B cell (primary cell): ENCODE results near the gene CAPN9. TPM values are rescaled to one million over a fixed set of nuclear protein-coding genes. Genes with fewer than 3 reads are reported as not detected.

Experiments used
- ATAC-seq: fragments of 200-7000 bp; cut with Tn5 transposase; one replicate; pipeline ENCODE4 v1.10.0; 2021; ENCODE audit warnings: low read depth, mild to moderate bottlenecking, moderate number of reproducible peaks, moderate library complexity
- CTCF ChIA-PET: fragments of 350-600 bp; sonication (Branson Sonifier 250); formaldehyde crosslinking; loops from one replicate; lab custom pipeline; 2021; ENCODE audit warnings: antibody characterized with exemption, inconsistent platforms; lab: Charles Lee
- POLR2A ChIA-PET: fragments of 350-600 bp; sonication (Branson Sonifier 250); formaldehyde crosslinking; loops from one replicate; lab custom pipeline; 2021; ENCODE audit warnings: antibody characterized with exemption; lab: Charles Lee
- DNase-seq: peaks from one replicate; pipeline ENCODE4 v3.0.0; 2013
- H2AFZ ChIP-seq: 2 replicates; pipeline ENCODE4 v1.6.1; 2012; ENCODE audit warnings: mild to moderate bottlenecking, low read depth, low read length; ENCODE audit not compliant: insufficient read depth, poor library complexity, severe bottlenecking
- H3K27ac ChIP-seq, 2 donors: 1 replicate in 1 of 2; 2 replicates in 1 of 2; pipeline ENCODE4 v1.5.1; 2012 to 2013; ENCODE audit warnings: low read length in 2 of 2, mild to moderate bottlenecking in 2 of 2, moderate library complexity in 1 of 2
- H3K27me3 ChIP-seq, 4 experiments: fragments of 200-600 bp in 1 of 4; sonication (generic) in 1 of 4; replicated peaks in 1 of 4; 1 replicate in 2 of 4; 2 replicates in 2 of 4; pipeline versions ENCODE4 v1.6.1 to v1.7.0; 2013 to 2016; ENCODE audit warnings: low read length in 3 of 4, mild to moderate bottlenecking in 2 of 4, mixed read lengths in 1 of 4, moderate library complexity in 1 of 4; ENCODE audit not compliant: insufficient read depth in 4 of 4, control insufficient read depth in 3 of 4; ENCODE audit errors: control extremely low read depth in 1 of 4
- H3K36me3 ChIP-seq, 2 experiments: replicated peaks in 1 of 2; 1 replicate in 1 of 2; 2 replicates in 1 of 2; pipeline versions ENCODE4 v1.6.1 to v1.7.1; 2013; ENCODE audit warnings: low read length in 1 of 2; ENCODE audit not compliant: insufficient read depth in 2 of 2, control insufficient read depth in 1 of 2; ENCODE audit errors: control extremely low read depth in 1 of 2, extremely low read depth in 1 of 2
- H3K4me1 ChIP-seq, 2 donors: fragments of 200-600 bp in 1 of 2; sonication (generic) in 1 of 2; 1 replicate in 1 of 2; 2 replicates in 1 of 2; pipeline versions ENCODE4 v1.5.1 to v1.6.1; 2013 to 2017; ENCODE audit warnings: low read length in 2 of 2; ENCODE audit not compliant: control insufficient read depth in 2 of 2, insufficient read depth in 2 of 2
- H3K4me2 ChIP-seq: replicated peaks from 2 replicates; pipeline ENCODE3; 2012; ENCODE audit warnings: mild to moderate bottlenecking, low read depth, low read length; ENCODE audit not compliant: poor library complexity, severe bottlenecking
- H3K4me3 ChIP-seq, 5 experiments: fragments of 200-600 bp in 1 of 5; sonication (generic) in 1 of 5; 1 replicate in 3 of 5; 2 replicates in 2 of 5; pipeline versions ENCODE4 v1.5.1 to v1.7.0; 2011 to 2016; ENCODE audit warnings: low read length in 4 of 5, mild to moderate bottlenecking in 4 of 5, low read depth in 2 of 5, control low read depth in 1 of 5, moderate library complexity in 1 of 5; ENCODE audit not compliant: insufficient read depth in 1 of 5; ENCODE audit errors: control extremely low read depth in 1 of 5, extremely low read depth in 1 of 5
- H3K79me2 ChIP-seq: fragments of 200-600 bp; sonication (generic); one replicate; pipeline ENCODE4 v1.6.0; 2016; ENCODE audit warnings: low read length; ENCODE audit not compliant: control insufficient read depth, insufficient read depth
- H3K9ac ChIP-seq: fragments of 200-600 bp; sonication (generic); 2 replicates; pipeline ENCODE4 v1.6.1; 2017; ENCODE audit warnings: mild to moderate bottlenecking, low read length, moderate library complexity
- H3K9me3 ChIP-seq, 3 donors: one replicate each; pipeline versions ENCODE4 v1.6.1 to v1.7.1; 2013; ENCODE audit warnings: low read length in 2 of 3; ENCODE audit not compliant: control insufficient read depth in 2 of 3, insufficient read depth in 1 of 3; ENCODE audit errors: control extremely low read depth in 1 of 3
- H4K20me1 ChIP-seq: 2 replicates; pipeline ENCODE4 v1.6.0; 2012; ENCODE audit warnings: mild to moderate bottlenecking, low read length; ENCODE audit not compliant: insufficient read depth, control insufficient read depth, poor library complexity, severe bottlenecking
- H3K27ac Mint-ChIP-seq: one replicate; pipeline ENCODE4 v1.8.0; 2021; ENCODE audit warnings: mixed read lengths
- H3K27me3 Mint-ChIP-seq: one replicate; pipeline ENCODE4 v1.8.0; 2021; ENCODE audit warnings: mixed read lengths
- H3K4me1 Mint-ChIP-seq: one replicate; pipeline ENCODE4 v1.8.0; 2021; ENCODE audit warnings: mixed read lengths
- H3K4me3 Mint-ChIP-seq: one replicate; pipeline ENCODE4 v1.8.0; 2021; ENCODE audit warnings: mixed read lengths
- H3K9me3 Mint-ChIP-seq: one replicate; pipeline ENCODE4 v1.8.0; 2022; ENCODE audit warnings: mixed read lengths; ENCODE audit not compliant: insufficient read depth
- CTCF ChIP-seq: fragments of 200-600 bp; IDR thresholded peaks from one replicate; pipeline ENCODE4 v1.8.0; 2022; ENCODE audit warnings: antibody characterized with exemption, mild to moderate bottlenecking
- EZH2 ChIP-seq: IDR thresholded peaks from 2 replicates; pipeline ENCODE4 v1.6.1; 2012; ENCODE audit warnings: borderline replicate concordance, low read depth, mild to moderate bottlenecking, moderate library complexity, low read length; ENCODE audit not compliant: insufficient read depth, poor library complexity, severe bottlenecking
- WGBS: methylation state at CpG from one replicate; pipeline ENCODE4 v1.1.5; 2013; ENCODE audit warnings: missing lambda C conversion rate; ENCODE audit not compliant: insufficient coverage; 5-methylcytosine and 5-hydroxymethylcytosine counted together
- intact Hi-C: fragments of 100-400 bp; cut with micrococcal nuclease; formaldehyde crosslinking; loops from one replicate; pipeline ENCODE4 v1.10.0; 2022
- polyA plus RNA-seq: library from polyadenylated mRNA; depleted of rRNA; stranded (reverse); fragments of >200 nt; gene quantifications from 2 replicates; pipeline ENCODE4 v1.2.3, GENCODE V29; 2012
- total RNA-seq, 2 donors: library from RNA; stranded (reverse); fragments of 120-200 nt in 1 of 2; gene quantifications; 1 replicate in 1 of 2; 2 replicates in 1 of 2; pipeline versions ENCODE4 v1.2.3 to v1.2.4, GENCODE V29; 2013 to 2022

CAPN9 gene
- total and polyA plus RNA-seq, 2 donors (not counting 1 experiment from before 2014, with no cell fraction given): not detected

- peaks cover 34% of the 10 kb centered on the region for H3K27me3 Mint-ChIP-seq
- no peaks in the 10 kb centered on the region for H3K4me1 Mint-ChIP-seq
- no peak for TF ChIP-seq CTCF
- TF ChIP-seq EZH2: no peak
- Histone ChIP-seq H3K4me1 (no peaks in the 10 kb centered on the region), H3K27me3 (peaks cover 0 to 13% (median 0%) of the 10 kb centered on the region in 4 experiments), H3K4me2 (no peak overlapping the region), H2AFZ (no peak overlapping the region), H3K79me2 (no peaks in the 10 kb centered on the region), H3K9ac (no peak overlapping the region), H3K9me3 (no peaks in the 10 kb centered on the region), H3K4me3 (no peak overlapping the region), H3K27ac (no peak overlapping the region), H3K36me3 (no peaks in the 10 kb centered on the region), H4K20me1 (no peaks in the 10 kb centered on the region)
- WGBS: 84% methylated on average over 13 of the region's 13 CpGs
- ChIA-PET POLR2A (no interaction called here), CTCF (no interaction called here)
- H3K4me3 Mint-ChIP-seq: no peak overlapping the region
- no peak for ATAC-seq
- intact Hi-C loops: loop anchor here (5.0 kb wide), 1 partner anchor 415 kb away; no protein-coding TSS in a partner anchor
- DNase-seq: no peak
- no peaks in the 10 kb centered on the region for H3K9me3 Mint-ChIP-seq
- H3K27ac Mint-ChIP-seq: no peak overlapping the region
Observed at GRCh38 chr1:230797376-230797920, 50.3 kb downstream of the CAPN9 start.

- 23% methylated on average over 4 of the region's 7 CpGs for WGBS
- H3K79me2 ChIP-seq: no peaks in the 10 kb centered on the region
- no peak overlapping the region for H2AFZ ChIP-seq
- no peak overlapping the region for H3K4me2 ChIP-seq
- intact Hi-C loops: loop anchor here (5.0 kb wide), 1 partner anchor 414 kb away; no protein-coding TSS in a partner anchor
- no peak overlapping the region for H3K4me3 ChIP-seq
- no peak for DNase-seq
- TF ChIP-seq EZH2 (no peak), CTCF (no peak)
- CTCF ChIA-PET: no interaction called here
- H3K9ac ChIP-seq: no peak overlapping the region
- H3K27ac Mint-ChIP-seq: no peak overlapping the region
- peaks cover 36% of the 10 kb centered on the region for H3K27me3 Mint-ChIP-seq
- no peaks in the 10 kb centered on the region for H3K9me3 Mint-ChIP-seq
- H3K4me1 Mint-ChIP-seq: no peaks in the 10 kb centered on the region
- no peaks in the 10 kb centered on the region for H4K20me1 ChIP-seq
- no peak overlapping the region for H3K4me3 Mint-ChIP-seq
- H3K9me3 ChIP-seq: no peaks in the 10 kb centered on the region
- no peaks in the 10 kb centered on the region for H3K36me3 ChIP-seq
- POLR2A ChIA-PET: no interaction called here
- H3K27ac ChIP-seq: no peak overlapping the region
- H3K27me3 ChIP-seq: peaks cover 0 to 17% (median 0%) of the 10 kb centered on the region in 4 experiments
- no peak for ATAC-seq
- H3K4me1 ChIP-seq: no peaks in the 10 kb centered on the region
Observed at GRCh38 chr1:230797942-230798365, 50.8 kb downstream of the CAPN9 start.
